B cell (primary cell): ENCODE measurements around the gene PLBD2.

Source experiments
- EZH2 ChIP-seq: IDR thresholded peaks from 2 replicates; pipeline ENCODE4 v1.6.1; 2012; ENCODE audit warnings: borderline replicate concordance, low read depth, mild to moderate bottlenecking, moderate library complexity, low read length; ENCODE audit not compliant: insufficient read depth, poor library complexity, severe bottlenecking
- TF ChIP-seq, protein P1 (sequence below): fragments of 200-600 bp; IDR thresholded peaks from one replicate; pipeline ENCODE4 v1.8.0; 2022; ENCODE audit warnings: antibody characterized with exemption, mild to moderate bottlenecking

DNA sequence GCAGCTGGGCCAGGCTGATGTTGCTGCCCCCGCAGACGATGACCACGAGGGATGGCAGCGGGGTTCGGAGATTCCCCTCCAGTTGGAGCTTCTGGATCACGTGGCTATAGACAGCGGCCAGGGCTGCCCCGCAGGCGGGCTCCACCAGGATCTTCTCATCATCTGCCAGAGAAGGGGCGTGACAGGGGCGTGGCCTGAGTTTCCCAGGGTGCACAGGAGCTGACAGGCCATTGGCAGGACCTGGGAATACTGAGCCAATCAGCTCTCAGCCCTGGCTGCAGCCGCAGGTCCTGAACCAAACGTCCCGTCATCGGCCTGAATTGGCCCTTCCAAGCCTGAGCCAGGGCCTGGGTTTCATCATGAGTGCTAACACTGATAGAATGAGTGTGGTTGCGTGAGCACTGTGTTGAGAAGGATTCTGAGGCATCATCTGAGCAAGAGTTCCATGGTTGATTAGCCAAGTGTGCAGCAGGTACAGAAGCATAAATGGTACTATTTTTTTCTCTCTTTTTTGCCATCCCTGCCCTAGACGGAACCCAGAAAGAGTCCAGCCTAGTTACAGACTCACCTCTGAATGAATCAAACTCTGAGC is 34.7 kb downstream of the PLBD2 start:
- TF ChIP-seq, protein P1, sequence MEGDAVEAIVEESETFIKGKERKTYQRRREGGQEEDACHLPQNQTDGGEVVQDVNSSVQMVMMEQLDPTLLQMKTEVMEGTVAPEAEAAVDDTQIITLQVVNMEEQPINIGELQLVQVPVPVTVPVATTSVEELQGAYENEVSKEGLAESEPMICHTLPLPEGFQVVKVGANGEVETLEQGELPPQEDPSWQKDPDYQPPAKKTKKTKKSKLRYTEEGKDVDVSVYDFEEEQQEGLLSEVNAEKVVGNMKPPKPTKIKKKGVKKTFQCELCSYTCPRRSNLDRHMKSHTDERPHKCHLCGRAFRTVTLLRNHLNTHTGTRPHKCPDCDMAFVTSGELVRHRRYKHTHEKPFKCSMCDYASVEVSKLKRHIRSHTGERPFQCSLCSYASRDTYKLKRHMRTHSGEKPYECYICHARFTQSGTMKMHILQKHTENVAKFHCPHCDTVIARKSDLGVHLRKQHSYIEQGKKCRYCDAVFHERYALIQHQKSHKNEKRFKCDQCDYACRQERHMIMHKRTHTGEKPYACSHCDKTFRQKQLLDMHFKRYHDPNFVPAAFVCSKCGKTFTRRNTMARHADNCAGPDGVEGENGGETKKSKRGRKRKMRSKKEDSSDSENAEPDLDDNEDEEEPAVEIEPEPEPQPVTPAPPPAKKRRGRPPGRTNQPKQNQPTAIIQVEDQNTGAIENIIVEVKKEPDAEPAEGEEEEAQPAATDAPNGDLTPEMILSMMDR: no peak
- no peak for TF ChIP-seq EZH2
